GM19099 (cell line): Measurements from ENCODE around the gene FOSB.

Experiments used
- POLR2A ChIP-seq: IDR thresholded peaks from 3 replicates; pipeline ENCODE4 v1.6.1; 2011; ENCODE audit warnings: low read depth; ENCODE audit not compliant: insufficient read length; ENCODE audit errors: extremely low read depth

FOSB gene

GRCh38 chr19:45501730-45502014, 33.9 kb downstream of the FOSB start:
- no peak for TF ChIP-seq POLR2A

- TF ChIP-seq POLR2A = no peak
These were observed 34.3 kb downstream of the FOSB start for GRCh38 chr19:45502111-45502510.

- no peak for TF ChIP-seq POLR2A
These were observed 36.1 kb downstream of the FOSB start for GRCh38 chr19:45503909-45504308.

- no peak for TF ChIP-seq POLR2A
These were observed 37.6 kb downstream of the FOSB start for GRCh38 chr19:45505151-45505995.

GRCh38 chr19:45505996-45506245, 38.1 kb downstream of the FOSB start:
- TF ChIP-seq POLR2A = no peak

- peak; percentile 87 for TF ChIP-seq POLR2A
These were observed 38.6 kb downstream of the FOSB start for GRCh38 chr19:45506246-45506988.

GRCh38 chr19:45506989-45507871, 39.4 kb downstream of the FOSB start, which contains the start of gene VASP:
TSS of gene VASP (plus strand) at chr19:45507479. CDS start at chr19:45507772, 293 bp downstream.
- TF ChIP-seq POLR2A = peak; percentile 99

- TF ChIP-seq POLR2A = no peak
These were observed 40.1 kb downstream of the FOSB start for GRCh38 chr19:45507872-45508416.

- TF ChIP-seq POLR2A = no peak
These were observed 40.6 kb downstream of the FOSB start for GRCh38 chr19:45508417-45508860.

GRCh38 chr19:45508861-45509691, 41.3 kb downstream of the FOSB start:
- peak; percentile 52 for TF ChIP-seq POLR2A

GRCh38 chr19:45509692-45510015, 41.9 kb downstream of the FOSB start:
- no peak for TF ChIP-seq POLR2A

GRCh38 chr19:45511074-45511473, 43.3 kb downstream of the FOSB start:
- no peak for TF ChIP-seq POLR2A

GRCh38 chr19:45512881-45513483, 45.2 kb downstream of the FOSB start:
- no peak for TF ChIP-seq POLR2A
